K562 (cell line): ENCODE data around the gene HECW1. TPM values are rescaled to one million over a fixed set of nuclear protein-coding genes. Genes with fewer than 3 reads are reported as not detected.

Experiments used
- CCNT2 ChIP-seq: IDR thresholded peaks from 2 replicates; pipeline ENCODE4 v1.6.1; 2011; ENCODE audit warnings: borderline replicate concordance, low read depth, mild to moderate bottlenecking, moderate library complexity, mixed read lengths, low read length; ENCODE audit not compliant: insufficient read length; ENCODE audit errors: extremely low read depth
- HDAC1 ChIP-seq, 2 experiments: fragments of 450-650 bp; IDR thresholded peaks; 2 replicates each; pipeline ENCODE4 v1.6.1; 2016 to 2017; ENCODE audit warnings: inconsistent platforms in 1 of 2, mild to moderate bottlenecking in 1 of 2, moderate library complexity in 1 of 2
- MAZ ChIP-seq, 2 experiments: fragments of 450-650 bp in 1 of 2; sonication (generic) in 1 of 2; formaldehyde crosslinking; IDR thresholded peaks in 1 of 2; conservative IDR thresholded peaks in 1 of 2; 2 replicates each; pipeline versions ENCODE4 v1.4.0 to v1.5.0; 2020; ENCODE audit warnings: mild to moderate bottlenecking in 1 of 2, missing genetic modification reagents in 1 of 2
- MTA3 ChIP-seq: fragments of 450-650 bp; formaldehyde crosslinking; IDR thresholded peaks from 2 replicates; pipeline ENCODE4 v1.6.1; 2017; ENCODE audit warnings: mild to moderate bottlenecking, borderline replicate concordance
- MYNN ChIP-seq, 2 experiments: sonication (generic); formaldehyde crosslinking in 1 of 2; IDR thresholded peaks; 2 replicates each; pipeline versions ENCODE4 v1.5.0 to v1.6.1; 2016 to 2020; ENCODE audit warnings: antibody characterized with exemption in 1 of 2, missing genetic modification reagents in 1 of 2
- NCOR1 ChIP-seq: fragments of 450-650 bp; IDR thresholded peaks from 2 replicates; pipeline ENCODE4 v1.6.1; 2016; ENCODE audit warnings: mild to moderate bottlenecking, moderate library complexity
- RAD51 ChIP-seq: fragments of 450-650 bp; IDR thresholded peaks from 2 replicates; pipeline ENCODE4 v1.7.1; 2016; ENCODE audit warnings: low read depth, mild to moderate bottlenecking, borderline replicate concordance
- polyA plus RNA-seq, 8 experiments: library from polyadenylated mRNA; depleted of rRNA in 4 of 8; stranded (reverse) in 5 of 8; unstranded in 3 of 8; fragments of >200 nt; fragmentation: Nextera tagmentation in 2 of 8; fragmentation: Illumina TruSeq in 1 of 8; extraction: Ambion mirVana in 2 of 8; extraction: Trizol in 1 of 8; gene quantifications; 2 replicates each; pipeline versions ENCODE4 v1.2.1 to v1.2.3, GENCODE V29; 2011 to 2014; ENCODE audit warnings: inconsistent platforms in 1 of 8, missing spikeins in 1 of 8
- total RNA-seq, 7 experiments: library from RNA; depleted of rRNA in 6 of 7; stranded (reverse); fragments of >200 nt in 6 of 7; fragmentation: Illumina TruSeq in 2 of 7; extraction: Trizol in 2 of 7; gene quantifications; 2 replicates each; pipeline versions ENCODE4 v1.2.1 to v1.2.3, GENCODE V29; 2011 to 2021; ENCODE audit warnings: low replicate concordance in 1 of 7
- TF ChIP-seq, protein P1 (sequence below): sonication (generic); formaldehyde crosslinking; IDR thresholded peaks from 2 replicates; pipeline ENCODE4 v1.8.0; 2022; ENCODE audit warnings: mild to moderate bottlenecking, missing genetic modification reagents
- TF ChIP-seq, protein P2 (sequence below): IDR thresholded peaks from 2 replicates; pipeline ENCODE4 v1.6.1; 2014; ENCODE audit warnings: antibody characterized with exemption

The HECW1 gene
- total and polyA plus RNA-seq, 9 of the 15 experiments (the other 6 are each of a cell fraction or from before 2014, with no cell fraction given): 0.07 to 0.31 (median 0.13) TPM; not detected in 4

DNA sequence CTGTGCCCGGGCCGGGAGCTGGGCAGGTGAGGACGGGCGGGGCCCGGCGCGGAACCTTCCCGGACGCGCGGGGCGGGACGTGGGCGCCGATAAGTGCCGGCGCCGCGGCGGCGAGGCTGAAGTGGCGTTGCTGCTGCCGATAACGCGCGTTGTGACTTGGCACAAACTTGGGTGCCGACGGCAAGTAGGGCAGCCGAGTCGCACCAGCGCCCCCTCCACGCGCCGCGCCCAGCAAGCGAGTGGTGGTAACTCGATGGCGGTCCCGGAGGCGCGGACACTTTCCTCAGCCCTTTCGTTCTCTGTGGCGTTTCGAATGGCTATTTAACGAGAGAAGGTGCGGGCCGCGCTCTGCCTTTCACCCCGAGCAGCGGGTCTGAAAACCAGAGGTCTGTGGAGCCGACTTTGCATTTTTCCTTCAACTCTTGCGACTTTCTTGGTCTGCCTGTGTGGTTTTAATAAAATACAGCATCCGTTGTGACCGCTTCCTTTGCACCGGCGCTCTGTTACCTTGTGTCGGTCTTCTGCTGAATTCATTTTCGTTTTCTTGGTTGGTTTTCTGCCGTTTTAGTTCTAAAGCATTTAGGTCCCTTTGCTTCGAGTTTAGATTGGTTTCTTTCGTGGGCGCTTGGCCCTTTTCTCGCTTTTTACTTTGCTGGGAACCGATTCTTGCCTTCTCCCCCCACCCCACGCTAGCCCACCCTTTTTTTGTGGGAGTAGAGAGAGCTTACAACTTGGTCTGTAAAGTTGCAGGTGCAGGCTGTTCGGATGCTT, 471.2 kb downstream of the HECW1 start (continued):
- TF ChIP-seq CCNT2: peak; percentile 92
- peak; percentile 80 for TF ChIP-seq MTA3
- peak in 1 of 2 experiments; percentile 55; a peak in 2 of 4 replicates for TF ChIP-seq HDAC1 (IDR thresholded peaks at IDR 0.05)
- no peak for TF ChIP-seq RAD51
- TF ChIP-seq, protein P1, sequence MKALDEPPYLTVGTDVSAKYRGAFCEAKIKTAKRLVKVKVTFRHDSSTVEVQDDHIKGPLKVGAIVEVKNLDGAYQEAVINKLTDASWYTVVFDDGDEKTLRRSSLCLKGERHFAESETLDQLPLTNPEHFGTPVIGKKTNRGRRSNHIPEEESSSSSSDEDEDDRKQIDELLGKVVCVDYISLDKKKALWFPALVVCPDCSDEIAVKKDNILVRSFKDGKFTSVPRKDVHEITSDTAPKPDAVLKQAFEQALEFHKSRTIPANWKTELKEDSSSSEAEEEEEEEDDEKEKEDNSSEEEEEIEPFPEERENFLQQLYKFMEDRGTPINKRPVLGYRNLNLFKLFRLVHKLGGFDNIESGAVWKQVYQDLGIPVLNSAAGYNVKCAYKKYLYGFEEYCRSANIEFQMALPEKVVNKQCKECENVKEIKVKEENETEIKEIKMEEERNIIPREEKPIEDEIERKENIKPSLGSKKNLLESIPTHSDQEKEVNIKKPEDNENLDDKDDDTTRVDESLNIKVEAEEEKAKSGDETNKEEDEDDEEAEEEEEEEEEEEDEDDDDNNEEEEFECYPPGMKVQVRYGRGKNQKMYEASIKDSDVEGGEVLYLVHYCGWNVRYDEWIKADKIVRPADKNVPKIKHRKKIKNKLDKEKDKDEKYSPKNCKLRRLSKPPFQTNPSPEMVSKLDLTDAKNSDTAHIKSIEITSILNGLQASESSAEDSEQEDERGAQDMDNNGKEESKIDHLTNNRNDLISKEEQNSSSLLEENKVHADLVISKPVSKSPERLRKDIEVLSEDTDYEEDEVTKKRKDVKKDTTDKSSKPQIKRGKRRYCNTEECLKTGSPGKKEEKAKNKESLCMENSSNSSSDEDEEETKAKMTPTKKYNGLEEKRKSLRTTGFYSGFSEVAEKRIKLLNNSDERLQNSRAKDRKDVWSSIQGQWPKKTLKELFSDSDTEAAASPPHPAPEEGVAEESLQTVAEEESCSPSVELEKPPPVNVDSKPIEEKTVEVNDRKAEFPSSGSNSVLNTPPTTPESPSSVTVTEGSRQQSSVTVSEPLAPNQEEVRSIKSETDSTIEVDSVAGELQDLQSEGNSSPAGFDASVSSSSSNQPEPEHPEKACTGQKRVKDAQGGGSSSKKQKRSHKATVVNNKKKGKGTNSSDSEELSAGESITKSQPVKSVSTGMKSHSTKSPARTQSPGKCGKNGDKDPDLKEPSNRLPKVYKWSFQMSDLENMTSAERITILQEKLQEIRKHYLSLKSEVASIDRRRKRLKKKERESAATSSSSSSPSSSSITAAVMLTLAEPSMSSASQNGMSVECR (CRISPR knock-in tag): peak; percentile 7; the same call in 1 of the 2 replicates
- peak; percentile 46; the same call in 1 of the 2 replicates for TF ChIP-seq MYNN (IDR thresholded peaks at IDR 0.05)
- no peak for TF ChIP-seq MYNN (CRISPR knock-in tag; IDR thresholded peaks at IDR 0.05)
- 0 out of 2 replicates have a peak, but pooled peaks have one; percentile 15 for TF ChIP-seq NCOR1
- TF ChIP-seq, protein P2, sequence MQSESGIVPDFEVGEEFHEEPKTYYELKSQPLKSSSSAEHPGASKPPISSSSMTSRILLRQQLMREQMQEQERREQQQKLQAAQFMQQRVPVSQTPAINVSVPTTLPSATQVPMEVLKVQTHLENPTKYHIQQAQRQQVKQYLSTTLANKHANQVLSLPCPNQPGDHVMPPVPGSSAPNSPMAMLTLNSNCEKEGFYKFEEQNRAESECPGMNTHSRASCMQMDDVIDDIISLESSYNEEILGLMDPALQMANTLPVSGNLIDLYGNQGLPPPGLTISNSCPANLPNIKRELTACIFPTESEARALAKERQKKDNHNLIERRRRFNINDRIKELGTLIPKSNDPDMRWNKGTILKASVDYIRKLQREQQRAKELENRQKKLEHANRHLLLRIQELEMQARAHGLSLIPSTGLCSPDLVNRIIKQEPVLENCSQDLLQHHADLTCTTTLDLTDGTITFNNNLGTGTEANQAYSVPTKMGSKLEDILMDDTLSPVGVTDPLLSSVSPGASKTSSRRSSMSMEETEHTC: peak; percentile 26; the same call in 1 of the 2 replicates
- peak in 1 of 2 experiments; percentile 51; a peak in 1 of 4 replicates for TF ChIP-seq MAZ (CRISPR knock-in tag; conservative IDR thresholded peaks at IDR 0.05 in 1 of 2, IDR thresholded peaks at IDR 0.05 in 1 of 2)
